Thoracic aorta (tissue), 2 donors: Measurements from ENCODE around the gene ASTL. TPM values are rescaled to one million over a fixed set of nuclear protein-coding genes. Genes with fewer than 3 reads are reported as not detected.

Experiments
- ATAC-seq: fragments of 150-250 bp; one replicate; pipeline ENCODE4 v1.8.0; 2017; ENCODE audit warnings: low read depth; ENCODE audit not compliant: insufficient number of reproducible peaks, low FRiP score
- DNase-seq: peaks from one replicate; pipeline ENCODE4 v3.0.0-alpha.2; 2020; ENCODE audit warnings: low spot score
- H3K27ac ChIP-seq, 2 donors: fragments of 200-600 bp; sonication (generic); 1 replicate in 1 of 2; 2 replicates in 1 of 2; pipeline ENCODE4 v1.5.1; 2016; ENCODE audit warnings: mild to moderate bottlenecking in 2 of 2, moderate library complexity in 2 of 2
- H3K27me3 ChIP-seq: fragments of 200-600 bp; sonication (generic); replicated peaks from 2 replicates; pipeline ENCODE4 v1.6.0; 2016; ENCODE audit warnings: mild to moderate bottlenecking; ENCODE audit not compliant: insufficient read depth
- H3K36me3 ChIP-seq: fragments of 200-600 bp; sonication (generic); one replicate; pipeline ENCODE4 v1.5.1; 2016
- H3K4me1 ChIP-seq, 2 donors: fragments of 200-600 bp; sonication (generic); 1 replicate in 1 of 2; 2 replicates in 1 of 2; pipeline versions ENCODE4 v1.5.1 to v1.6.0; 2016; ENCODE audit warnings: low read depth in 2 of 2, mild to moderate bottlenecking in 1 of 2; ENCODE audit not compliant: control insufficient read depth in 1 of 2
- H3K4me3 ChIP-seq: fragments of 200-600 bp; sonication (generic); 2 replicates; pipeline ENCODE4 v1.5.1; 2016; ENCODE audit warnings: mild to moderate bottlenecking
- H3K9me3 ChIP-seq: fragments of 200-600 bp; sonication (generic); 2 replicates; pipeline ENCODE4 v1.5.1; 2016
- total RNA-seq, 2 donors: library from RNA; depleted of rRNA; stranded (reverse); fragments of >200 nt; gene quantifications; one replicate each; pipeline versions ENCODE4 v1.1.0 to v1.2.3, GENCODE V29; 2016
- TF ChIP-seq, protein P1 (sequence below): fragments of 200-600 bp; sonication (generic); IDR thresholded peaks from one replicate; pipeline ENCODE4 v1.5.1; 2019; ENCODE audit warnings: antibody characterized with exemption

ASTL gene
- total RNA-seq, 2 donors from 2014 or later, result not detected

DNA sequence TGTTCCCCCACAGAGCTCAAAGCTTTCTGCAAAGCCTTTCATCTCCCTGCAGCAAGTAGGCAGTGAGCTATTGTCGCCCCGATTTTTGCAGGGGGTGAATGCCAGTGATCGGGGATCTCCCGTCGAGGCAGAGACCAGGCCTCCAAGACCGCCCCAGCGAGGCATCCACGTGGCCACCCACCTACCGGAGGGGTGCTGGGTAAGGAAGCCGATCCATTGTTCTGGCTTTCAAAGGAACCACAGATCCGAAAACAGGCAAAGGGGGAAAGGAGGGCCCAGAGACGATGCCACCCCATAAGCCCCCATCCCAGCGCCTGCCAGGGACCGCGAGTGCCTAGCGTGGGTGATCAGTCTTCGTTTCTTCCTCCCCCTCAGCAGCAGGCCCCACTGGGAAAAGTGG, 24.4 kb downstream of the ASTL start:
- no peaks in the 10 kb centered on the region for H3K27me3 ChIP-seq
- no peak for DNase-seq
- no peak for ATAC-seq

DNA sequence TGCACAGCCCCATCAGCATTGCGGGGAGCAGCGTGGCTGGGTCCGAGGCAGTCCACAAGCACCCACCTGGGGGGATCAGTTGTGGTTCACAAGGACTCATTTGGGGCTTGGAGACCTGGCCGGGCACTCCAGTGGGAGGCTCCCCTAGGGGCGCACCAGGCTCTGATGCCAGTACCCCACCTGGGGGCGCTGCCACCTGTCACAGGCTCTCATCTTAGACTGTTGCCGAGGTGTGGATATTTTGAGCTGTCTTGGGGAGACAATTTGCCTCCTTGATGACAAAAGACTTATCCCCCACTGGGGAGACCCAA, 25.0 kb downstream of the ASTL start:
- ATAC-seq (no peak), DNase-seq (no peak)
- H3K36me3 ChIP-seq, result no peaks in the 10 kb centered on the region
- H3K4me1 ChIP-seq, result peaks cover 7 to 26% of the 10 kb centered on the region in 2 donors
- TF ChIP-seq, protein P1, sequence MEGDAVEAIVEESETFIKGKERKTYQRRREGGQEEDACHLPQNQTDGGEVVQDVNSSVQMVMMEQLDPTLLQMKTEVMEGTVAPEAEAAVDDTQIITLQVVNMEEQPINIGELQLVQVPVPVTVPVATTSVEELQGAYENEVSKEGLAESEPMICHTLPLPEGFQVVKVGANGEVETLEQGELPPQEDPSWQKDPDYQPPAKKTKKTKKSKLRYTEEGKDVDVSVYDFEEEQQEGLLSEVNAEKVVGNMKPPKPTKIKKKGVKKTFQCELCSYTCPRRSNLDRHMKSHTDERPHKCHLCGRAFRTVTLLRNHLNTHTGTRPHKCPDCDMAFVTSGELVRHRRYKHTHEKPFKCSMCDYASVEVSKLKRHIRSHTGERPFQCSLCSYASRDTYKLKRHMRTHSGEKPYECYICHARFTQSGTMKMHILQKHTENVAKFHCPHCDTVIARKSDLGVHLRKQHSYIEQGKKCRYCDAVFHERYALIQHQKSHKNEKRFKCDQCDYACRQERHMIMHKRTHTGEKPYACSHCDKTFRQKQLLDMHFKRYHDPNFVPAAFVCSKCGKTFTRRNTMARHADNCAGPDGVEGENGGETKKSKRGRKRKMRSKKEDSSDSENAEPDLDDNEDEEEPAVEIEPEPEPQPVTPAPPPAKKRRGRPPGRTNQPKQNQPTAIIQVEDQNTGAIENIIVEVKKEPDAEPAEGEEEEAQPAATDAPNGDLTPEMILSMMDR, result no peak
- H3K9me3 ChIP-seq, result no peaks in the 10 kb centered on the region
- no peak overlapping the region for H3K4me3 ChIP-seq
- no peaks in the 10 kb centered on the region for H3K27me3 ChIP-seq
- H3K27ac ChIP-seq, result no peak overlapping the region

More for the DNA sequence above, 24.4 kb downstream of the ASTL start:
- Histone ChIP-seq H3K27ac (no peak overlapping the region), H3K36me3 (no peaks in the 10 kb centered on the region), H3K4me1 (peaks cover 3 to 19% of the 10 kb centered on the region in 2 donors), H3K4me3 (no peak overlapping the region), H3K9me3 (no peaks in the 10 kb centered on the region)
- TF ChIP-seq, protein P1, result no peak

DNA sequence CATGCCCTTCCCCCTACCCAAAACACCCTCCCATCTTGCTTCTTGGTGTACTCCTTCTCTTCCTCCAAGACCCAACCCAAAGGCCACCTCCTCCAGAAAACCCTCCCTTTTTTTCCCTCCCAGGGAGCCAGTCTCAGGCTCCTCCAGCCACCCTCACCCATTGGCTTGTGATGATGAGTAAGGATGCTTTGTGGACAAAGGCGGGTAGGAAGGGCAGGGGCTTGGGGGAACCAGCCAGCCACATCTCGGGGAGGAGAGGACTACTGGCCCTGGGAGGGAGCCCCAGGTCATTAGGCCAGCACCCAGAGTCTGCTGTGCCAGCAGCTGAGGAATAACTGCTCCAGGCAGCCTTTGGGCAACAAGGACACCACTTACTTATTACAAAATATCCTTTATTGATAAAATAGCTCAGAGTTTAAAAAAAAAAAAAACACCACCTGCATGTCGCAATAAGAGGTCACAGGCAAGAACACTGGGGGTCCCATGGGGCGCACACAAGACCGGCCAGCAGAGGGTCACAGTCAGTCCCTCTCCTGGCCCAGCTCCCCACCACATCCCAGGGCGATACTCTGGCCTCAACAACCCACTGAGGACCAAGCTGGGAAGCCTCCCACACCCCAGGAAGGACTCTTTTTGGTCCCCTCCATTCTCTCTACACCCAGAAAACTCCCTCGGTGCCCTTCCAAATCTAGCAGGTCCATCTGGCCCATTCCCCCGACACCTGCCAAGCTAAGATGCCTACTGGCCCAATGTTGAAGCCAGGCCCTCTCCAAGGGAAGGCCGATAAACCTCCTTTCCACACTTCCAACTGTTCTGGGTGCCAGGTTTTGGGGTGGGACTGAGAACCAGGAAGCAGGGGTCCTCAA, 25.6 kb downstream of the ASTL start:
- ATAC-seq (no peak), DNase-seq (no peak)
- no peaks in the 10 kb centered on the region for H3K27me3 ChIP-seq
- no peak overlapping the region for H3K4me3 ChIP-seq
- H3K27ac ChIP-seq, result no peak overlapping the region
- no peaks in the 10 kb centered on the region for H3K9me3 ChIP-seq
- TF ChIP-seq, protein P1, result no peak
- H3K4me1 ChIP-seq, result peaks cover 7 to 27% of the 10 kb centered on the region in 2 donors
- no peaks in the 10 kb centered on the region for H3K36me3 ChIP-seq

DNA sequence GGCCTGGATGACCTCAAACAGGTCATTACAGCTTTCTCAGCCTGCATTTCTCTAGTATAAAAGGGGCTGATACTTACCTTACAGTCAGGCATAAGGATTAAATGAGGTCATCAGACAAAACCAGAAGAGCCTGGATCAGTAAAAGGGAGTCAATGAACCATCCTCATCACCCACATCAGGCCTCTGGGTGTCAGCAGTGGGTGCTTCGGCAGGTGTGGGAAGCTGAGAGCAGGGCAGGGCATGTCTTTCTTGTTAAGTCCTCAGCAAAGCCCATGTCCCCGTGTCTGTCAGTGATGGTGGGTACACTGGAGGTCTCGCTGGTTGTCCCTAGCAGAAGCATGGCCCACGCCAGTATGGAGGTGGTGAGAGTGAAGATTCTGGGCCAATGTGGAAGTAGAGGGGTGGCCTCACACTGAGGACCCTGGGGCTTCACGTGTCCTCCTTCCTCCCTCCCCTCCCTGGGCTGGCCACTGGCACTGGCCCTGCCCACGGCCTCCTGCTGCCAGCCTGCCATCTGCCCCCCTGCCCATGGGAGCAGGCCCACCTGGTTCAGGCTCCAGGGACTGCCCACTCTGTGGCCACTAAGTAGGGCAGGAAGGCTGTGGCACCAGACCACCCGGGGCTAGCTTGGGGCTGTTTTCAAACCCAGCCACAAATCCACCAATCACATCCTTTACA, 26.3 kb downstream of the ASTL start:
- H3K4me3 ChIP-seq, result no peak overlapping the region
- H3K27me3 ChIP-seq, result no peaks in the 10 kb centered on the region
- H3K4me1 ChIP-seq, result peaks cover 7 to 23% of the 10 kb centered on the region in 2 donors
- H3K36me3 ChIP-seq, result no peaks in the 10 kb centered on the region
- no peaks in the 10 kb centered on the region for H3K9me3 ChIP-seq
- no peak for ATAC-seq
- TF ChIP-seq, protein P1, result no peak
- H3K27ac ChIP-seq, result no peak overlapping the region
- DNase-seq, result no peak

DNA sequence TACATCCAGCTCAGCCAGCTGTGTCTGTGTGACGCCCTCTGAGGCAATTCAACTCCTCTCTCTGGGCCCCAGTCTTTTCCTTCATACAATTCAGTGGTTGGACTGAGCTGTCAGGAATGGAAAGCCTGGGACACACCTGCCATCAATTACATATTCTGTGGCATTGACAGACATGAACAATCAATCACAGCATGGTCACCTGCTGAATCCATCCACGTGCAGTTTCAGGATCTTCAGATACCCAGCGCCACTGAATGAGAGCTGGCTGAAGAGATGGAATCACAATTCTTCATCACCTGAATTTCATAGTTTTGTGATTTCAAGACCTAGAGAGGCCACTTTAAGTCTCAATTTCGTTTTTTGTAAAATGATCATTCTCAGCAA, 27.1 kb downstream of the ASTL start:
- H3K4me1 ChIP-seq, result peaks cover 5 to 17% of the 10 kb centered on the region in 2 donors
- no peak overlapping the region for H3K4me3 ChIP-seq
- H3K9me3 ChIP-seq, result no peaks in the 10 kb centered on the region
- H3K27ac ChIP-seq, result no peak overlapping the region
- TF ChIP-seq, protein P1, result no peak
- H3K27me3 ChIP-seq, result no peaks in the 10 kb centered on the region
- no peaks in the 10 kb centered on the region for H3K36me3 ChIP-seq
- no peak for DNase-seq
- no peak for ATAC-seq
